HEK293 (cell line): ENCODE data around the gene SERF2.
A peak's percentile ranks its signal among the peaks of the same experiment; 100 is the strongest.

ENCODE experiments used
- BCL11A ChIP-seq: fragments of 450-650 bp; formaldehyde crosslinking; IDR thresholded peaks from 2 replicates; pipeline ENCODE4 v1.5.1; 2016; ENCODE audit warnings: low read depth, missing biosample characterization, missing genetic modification characterization
- KLF9 ChIP-seq: fragments of 450-650 bp; formaldehyde crosslinking; IDR thresholded peaks from 2 replicates; pipeline ENCODE4 v1.5.1; 2016; ENCODE audit warnings: missing biosample characterization, missing genetic modification characterization, low read depth
- MZF1 ChIP-seq: fragments of 450-650 bp; formaldehyde crosslinking; IDR thresholded peaks from 2 replicates; pipeline ENCODE4 v1.5.1; 2017; ENCODE audit warnings: missing biosample characterization, missing genetic modification characterization, borderline replicate concordance
- PRDM1 ChIP-seq: fragments of 450-650 bp; formaldehyde crosslinking; IDR thresholded peaks from 2 replicates; pipeline ENCODE4; 2016; ENCODE audit warnings: missing biosample characterization, missing genetic modification characterization
- ZBTB21 ChIP-seq: fragments of 450-650 bp; formaldehyde crosslinking; IDR thresholded peaks from 2 replicates; pipeline ENCODE4 v1.5.1; 2017; ENCODE audit warnings: missing biosample characterization, missing genetic modification characterization
- ZBTB48 ChIP-seq: fragments of 450-650 bp; formaldehyde crosslinking; IDR thresholded peaks from 2 replicates; pipeline ENCODE4 v1.5.1; 2016; ENCODE audit warnings: missing biosample characterization, missing genetic modification characterization
- ZEB2 ChIP-seq: fragments of 450-650 bp; formaldehyde crosslinking; IDR thresholded peaks from 2 replicates; pipeline ENCODE4 v1.5.1; 2016; ENCODE audit warnings: missing biosample characterization, missing genetic modification characterization
- ZFHX2 ChIP-seq: fragments of 450-650 bp; formaldehyde crosslinking; conservative IDR thresholded peaks from 2 replicates; pipeline ENCODE4 v1.5.1; 2016; ENCODE audit warnings: missing biosample characterization, missing genetic modification characterization
- ZNF114 ChIP-seq: fragments of 450-650 bp; formaldehyde crosslinking; IDR thresholded peaks from 2 replicates; pipeline ENCODE4 v1.5.0; 2017; ENCODE audit warnings: missing biosample characterization, missing genetic modification characterization
- ZNF121 ChIP-seq: fragments of 450-650 bp; formaldehyde crosslinking; IDR thresholded peaks from 2 replicates; pipeline ENCODE4 v1.5.1; 2016; ENCODE audit warnings: missing biosample characterization, missing genetic modification characterization
- ZNF157 ChIP-seq: fragments of 450-650 bp; formaldehyde crosslinking; IDR thresholded peaks from 2 replicates; pipeline ENCODE4 v1.5.1; 2016; ENCODE audit warnings: missing biosample characterization, missing genetic modification characterization
- ZNF248 ChIP-seq: fragments of 450-650 bp; formaldehyde crosslinking; IDR thresholded peaks from 2 replicates; pipeline ENCODE4 v1.5.1; 2017; ENCODE audit warnings: missing biosample characterization, missing genetic modification characterization
- ZNF266 ChIP-seq: fragments of 450-650 bp; formaldehyde crosslinking; IDR thresholded peaks from 2 replicates; pipeline ENCODE4 v1.5.1; 2016; ENCODE audit warnings: missing biosample characterization, missing genetic modification characterization, low read depth
- ZNF324 ChIP-seq: fragments of 450-650 bp; formaldehyde crosslinking; IDR thresholded peaks from 2 replicates; pipeline ENCODE4 v1.5.1; 2016; ENCODE audit warnings: missing biosample characterization, missing genetic modification characterization
- ZNF394 ChIP-seq: fragments of 450-650 bp; formaldehyde crosslinking; IDR thresholded peaks from 2 replicates; pipeline ENCODE4 v1.5.1; 2016; ENCODE audit warnings: missing biosample characterization, missing genetic modification characterization, mild to moderate bottlenecking, moderate library complexity, borderline replicate concordance
- ZNF48 ChIP-seq: fragments of 450-650 bp; formaldehyde crosslinking; IDR thresholded peaks from 2 replicates; pipeline ENCODE4 v1.5.1; 2016; ENCODE audit warnings: missing biosample characterization, missing genetic modification characterization
- ZNF548 ChIP-seq: fragments of 450-650 bp; formaldehyde crosslinking; IDR thresholded peaks from 2 replicates; pipeline ENCODE4 v1.5.1; 2016; ENCODE audit warnings: missing biosample characterization, missing genetic modification characterization
- ZNF558 ChIP-seq: fragments of 450-650 bp; formaldehyde crosslinking; IDR thresholded peaks from 2 replicates; pipeline ENCODE4 v1.5.1; 2016; ENCODE audit warnings: missing biosample characterization, missing genetic modification characterization
- ZNF560 ChIP-seq: fragments of 450-650 bp; formaldehyde crosslinking; IDR thresholded peaks from 2 replicates; pipeline ENCODE4 v1.5.1; 2017; ENCODE audit warnings: missing biosample characterization, missing genetic modification characterization, borderline replicate concordance
- ZNF580 ChIP-seq: fragments of 450-650 bp; formaldehyde crosslinking; IDR thresholded peaks from 2 replicates; pipeline ENCODE4 v1.5.1; 2016; ENCODE audit warnings: missing biosample characterization, missing genetic modification characterization
- ZNF610 ChIP-seq: fragments of 450-650 bp; formaldehyde crosslinking; IDR thresholded peaks from 2 replicates; pipeline ENCODE4 v1.5.1; 2016; ENCODE audit warnings: missing biosample characterization, missing genetic modification characterization, borderline replicate concordance
- ZNF621 ChIP-seq: fragments of 450-650 bp; formaldehyde crosslinking; IDR thresholded peaks from 2 replicates; pipeline ENCODE4 v1.5.1; 2017; ENCODE audit warnings: missing biosample characterization, missing genetic modification characterization
- ZNF629 ChIP-seq: fragments of 450-650 bp; formaldehyde crosslinking; IDR thresholded peaks from 2 replicates; pipeline ENCODE4 v1.5.1; 2017; ENCODE audit warnings: missing biosample characterization, missing genetic modification characterization
- ZNF645 ChIP-seq: fragments of 450-650 bp; formaldehyde crosslinking; IDR thresholded peaks from 2 replicates; pipeline ENCODE4; 2016; ENCODE audit warnings: missing biosample characterization, missing genetic modification characterization
- ZNF660 ChIP-seq: fragments of 450-650 bp; IDR thresholded peaks from 2 replicates; pipeline ENCODE4 v1.5.1; 2018; ENCODE audit warnings: missing biosample characterization, mild to moderate bottlenecking, missing genetic modification characterization
- ZNF791 ChIP-seq: fragments of 450-650 bp; formaldehyde crosslinking; IDR thresholded peaks from 2 replicates; pipeline ENCODE4 v1.5.1; 2016; ENCODE audit warnings: missing biosample characterization, missing genetic modification characterization
- ZNF792 ChIP-seq: fragments of 450-650 bp; formaldehyde crosslinking; IDR thresholded peaks from 2 replicates; pipeline ENCODE4 v1.5.1; 2016; ENCODE audit warnings: missing biosample characterization, missing genetic modification characterization
- ZSCAN16 ChIP-seq: fragments of 450-650 bp; formaldehyde crosslinking; IDR thresholded peaks from 2 replicates; pipeline ENCODE4 v1.5.1; 2016; ENCODE audit warnings: missing biosample characterization, missing genetic modification characterization
- ZSCAN4 ChIP-seq: fragments of 450-650 bp; formaldehyde crosslinking; IDR thresholded peaks from 2 replicates; pipeline ENCODE4 v1.5.1; 2017; ENCODE audit warnings: missing biosample characterization, missing genetic modification characterization
- ZXDB ChIP-seq: fragments of 450-650 bp; formaldehyde crosslinking; IDR thresholded peaks from 2 replicates; pipeline ENCODE4 v1.5.1; 2016; ENCODE audit warnings: missing biosample characterization, missing genetic modification characterization
- TF ChIP-seq, protein P1 (sequence below): fragments of 450-650 bp; formaldehyde crosslinking; optimal IDR thresholded peaks from 2 replicates; pipeline ENCODE3; 2016; ENCODE audit warnings: missing biosample characterization, mild to moderate bottlenecking, missing genetic modification characterization
- TF ChIP-seq, protein P2 (sequence below): fragments of 450-650 bp; formaldehyde crosslinking; IDR thresholded peaks from 2 replicates; pipeline ENCODE4 v1.5.1; 2016; ENCODE audit warnings: missing biosample characterization, missing genetic modification characterization
- TF ChIP-seq, protein P3 (sequence below): fragments of 450-650 bp; formaldehyde crosslinking; IDR thresholded peaks from 2 replicates; pipeline ENCODE4 v1.5.0; 2017; ENCODE audit warnings: missing biosample characterization, missing genetic modification characterization, borderline replicate concordance

SERF2 gene

GRCh38 chr15:43777267-43777914 is 14.7 kb upstream of the SERF2 start (continued):
- TF ChIP-seq ZEB2 (tag by site-specific recombination) (peak; percentile 80), ZFHX2 (tag by site-specific recombination) (no peak), ZNF792 (tag by site-specific recombination) (no peak), KLF9 (no peak), ZNF324 (tag by site-specific recombination) (0 out of 2 replicates have a peak, but pooled peaks have one; percentile 33), ZNF394 (tag by site-specific recombination) (0 out of 2 replicates have a peak, but pooled peaks have one; percentile 24), BCL11A (tag by site-specific recombination) (no peak), ZNF791 (no peak), ZNF48 (tag by site-specific recombination) (no peak), ZBTB48 (peak; percentile 64), ZNF610 (tag by site-specific recombination) (peak; percentile 73; the same call in 1 of the 2 replicates), ZNF580 (tag by site-specific recombination) (peak; percentile 61; the same call in 1 of the 2 replicates), ZNF266 (tag by site-specific recombination) (no peak), PRDM1 (peak; percentile 91), ZNF645 (tag by site-specific recombination) (no peak), ZXDB (tag by site-specific recombination) (peak; percentile 39; the same call in 1 of the 2 replicates), MZF1 (tag by site-specific recombination) (0 out of 2 replicates have a peak, but pooled peaks have one; percentile 13), ZNF114 (tag by site-specific recombination) (no peak), ZNF548 (tag by site-specific recombination) (no peak), ZNF248 (no peak), ZNF629 (peak; percentile 51; the same call in 1 of the 2 replicates), ZNF558 (tag by site-specific recombination) (0 out of 2 replicates have a peak, but pooled peaks have one; percentile 32), ZNF621 (tag by site-specific recombination) (no peak), ZSCAN4 (0 out of 2 replicates have a peak, but pooled peaks have one; percentile 19), ZNF121 (tag by site-specific recombination) (no peak), ZNF560 (tag by site-specific recombination) (no peak), ZSCAN16 (no peak), ZBTB21 (tag by site-specific recombination) (no peak), ZNF660 (tag by site-specific recombination) (peak; percentile 46; the same call in 1 of the 2 replicates), ZNF157 (no peak)
- TF ChIP-seq, protein P1, sequence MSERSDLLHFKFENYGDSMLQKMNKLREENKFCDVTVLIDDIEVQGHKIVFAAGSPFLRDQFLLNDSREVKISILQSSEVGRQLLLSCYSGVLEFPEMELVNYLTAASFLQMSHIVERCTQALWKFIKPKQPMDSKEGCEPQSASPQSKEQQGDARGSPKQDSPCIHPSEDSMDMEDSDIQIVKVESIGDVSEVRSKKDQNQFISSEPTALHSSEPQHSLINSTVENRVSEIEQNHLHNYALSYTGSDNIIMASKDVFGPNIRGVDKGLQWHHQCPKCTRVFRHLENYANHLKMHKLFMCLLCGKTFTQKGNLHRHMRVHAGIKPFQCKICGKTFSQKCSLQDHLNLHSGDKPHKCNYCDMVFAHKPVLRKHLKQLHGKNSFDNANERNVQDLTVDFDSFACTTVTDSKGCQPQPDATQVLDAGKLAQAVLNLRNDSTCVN = peak; percentile 37
- TF ChIP-seq, protein P2, sequence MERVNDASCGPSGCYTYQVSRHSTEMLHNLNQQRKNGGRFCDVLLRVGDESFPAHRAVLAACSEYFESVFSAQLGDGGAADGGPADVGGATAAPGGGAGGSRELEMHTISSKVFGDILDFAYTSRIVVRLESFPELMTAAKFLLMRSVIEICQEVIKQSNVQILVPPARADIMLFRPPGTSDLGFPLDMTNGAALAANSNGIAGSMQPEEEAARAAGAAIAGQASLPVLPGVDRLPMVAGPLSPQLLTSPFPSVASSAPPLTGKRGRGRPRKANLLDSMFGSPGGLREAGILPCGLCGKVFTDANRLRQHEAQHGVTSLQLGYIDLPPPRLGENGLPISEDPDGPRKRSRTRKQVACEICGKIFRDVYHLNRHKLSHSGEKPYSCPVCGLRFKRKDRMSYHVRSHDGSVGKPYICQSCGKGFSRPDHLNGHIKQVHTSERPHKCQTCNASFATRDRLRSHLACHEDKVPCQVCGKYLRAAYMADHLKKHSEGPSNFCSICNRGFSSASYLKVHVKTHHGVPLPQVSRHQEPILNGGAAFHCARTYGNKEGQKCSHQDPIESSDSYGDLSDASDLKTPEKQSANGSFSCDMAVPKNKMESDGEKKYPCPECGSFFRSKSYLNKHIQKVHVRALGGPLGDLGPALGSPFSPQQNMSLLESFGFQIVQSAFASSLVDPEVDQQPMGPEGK = peak; percentile 9; the same call in 1 of the 2 replicates
- TF ChIP-seq, protein P3, sequence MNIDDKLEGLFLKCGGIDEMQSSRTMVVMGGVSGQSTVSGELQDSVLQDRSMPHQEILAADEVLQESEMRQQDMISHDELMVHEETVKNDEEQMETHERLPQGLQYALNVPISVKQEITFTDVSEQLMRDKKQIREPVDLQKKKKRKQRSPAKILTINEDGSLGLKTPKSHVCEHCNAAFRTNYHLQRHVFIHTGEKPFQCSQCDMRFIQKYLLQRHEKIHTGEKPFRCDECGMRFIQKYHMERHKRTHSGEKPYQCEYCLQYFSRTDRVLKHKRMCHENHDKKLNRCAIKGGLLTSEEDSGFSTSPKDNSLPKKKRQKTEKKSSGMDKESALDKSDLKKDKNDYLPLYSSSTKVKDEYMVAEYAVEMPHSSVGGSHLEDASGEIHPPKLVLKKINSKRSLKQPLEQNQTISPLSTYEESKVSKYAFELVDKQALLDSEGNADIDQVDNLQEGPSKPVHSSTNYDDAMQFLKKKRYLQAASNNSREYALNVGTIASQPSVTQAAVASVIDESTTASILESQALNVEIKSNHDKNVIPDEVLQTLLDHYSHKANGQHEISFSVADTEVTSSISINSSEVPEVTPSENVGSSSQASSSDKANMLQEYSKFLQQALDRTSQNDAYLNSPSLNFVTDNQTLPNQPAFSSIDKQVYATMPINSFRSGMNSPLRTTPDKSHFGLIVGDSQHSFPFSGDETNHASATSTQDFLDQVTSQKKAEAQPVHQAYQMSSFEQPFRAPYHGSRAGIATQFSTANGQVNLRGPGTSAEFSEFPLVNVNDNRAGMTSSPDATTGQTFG (tag by site-specific recombination) = no peak
